ENCODE results near the gene RPE.
A peak's percentile ranks its signal among the peaks of the same experiment; 100 is the strongest.

RPE gene
- total RNA-seq = 34.3 to 52.2 (median 35.6) reads per million in 3 experiments

GRCh38 chr2:210002158-210003157, at the start of gene RPE:
Gene RPE, plus strand, starts transcription at chr2:210002638. Its CDS starts 24 bp downstream, at chr2:210002662.
- peak; percentile 94 for DNase-seq

DNA sequence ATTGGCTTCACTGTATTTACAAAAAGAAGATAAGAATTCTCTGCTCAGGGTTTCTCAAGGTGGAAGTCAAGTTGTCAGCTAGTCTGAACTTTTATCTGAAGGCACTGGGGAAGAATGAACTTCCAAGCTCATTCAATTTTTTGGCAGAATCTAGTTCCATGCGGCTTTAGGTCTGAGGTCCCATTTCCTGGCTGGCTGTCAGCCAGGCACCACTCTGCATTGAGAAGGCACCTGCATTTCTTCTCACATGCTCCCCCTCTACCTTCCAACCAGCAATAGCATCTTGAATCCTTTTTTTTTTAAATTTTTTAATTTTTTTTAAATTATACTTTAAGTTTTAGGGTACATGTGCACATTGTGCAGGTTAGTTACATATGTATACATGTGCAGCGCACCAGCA, 46.2 kb upstream of the RPE start:
- no peak for DNase-seq

DNA sequence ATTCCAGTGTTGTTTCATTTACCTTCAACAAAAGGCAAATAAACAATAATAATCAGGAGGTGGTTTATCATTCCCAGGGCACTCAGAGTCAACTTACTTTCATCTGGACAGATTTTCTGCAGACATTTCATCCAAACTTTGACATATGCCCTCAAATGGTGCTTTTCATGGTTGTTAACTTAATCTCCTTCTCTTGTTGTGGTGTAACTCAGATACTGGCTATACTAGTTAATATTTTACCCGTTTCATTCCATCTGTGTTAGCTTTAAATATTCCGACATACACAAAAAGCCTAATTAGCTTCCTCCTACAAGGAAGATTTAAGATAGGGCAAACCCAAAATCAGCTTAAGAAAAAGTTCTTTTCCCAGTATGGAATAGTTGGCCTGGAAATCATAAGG, 44.4 kb upstream of the RPE start:
- no peak for DNase-seq

DNA sequence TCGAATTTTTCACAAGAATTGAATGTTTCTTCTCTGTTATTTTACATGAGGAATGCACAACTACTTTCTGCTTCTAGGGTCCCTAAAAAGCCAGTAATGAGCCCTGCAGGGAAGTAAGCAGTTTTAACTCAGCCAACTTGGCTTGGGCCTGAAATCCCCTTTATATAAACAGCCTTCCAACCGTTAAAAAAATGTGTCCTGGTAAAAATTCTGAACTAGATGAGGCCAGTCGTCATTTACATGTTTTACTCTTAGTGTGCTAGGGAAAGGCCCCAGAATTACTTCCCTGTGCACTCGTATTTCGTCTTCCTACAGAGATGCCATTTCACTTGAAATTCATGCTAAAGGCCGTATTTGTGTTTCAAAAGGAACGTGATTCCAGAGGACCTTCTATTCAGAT, 42.4 kb upstream of the RPE start:
- no peak for DNase-seq

DNA sequence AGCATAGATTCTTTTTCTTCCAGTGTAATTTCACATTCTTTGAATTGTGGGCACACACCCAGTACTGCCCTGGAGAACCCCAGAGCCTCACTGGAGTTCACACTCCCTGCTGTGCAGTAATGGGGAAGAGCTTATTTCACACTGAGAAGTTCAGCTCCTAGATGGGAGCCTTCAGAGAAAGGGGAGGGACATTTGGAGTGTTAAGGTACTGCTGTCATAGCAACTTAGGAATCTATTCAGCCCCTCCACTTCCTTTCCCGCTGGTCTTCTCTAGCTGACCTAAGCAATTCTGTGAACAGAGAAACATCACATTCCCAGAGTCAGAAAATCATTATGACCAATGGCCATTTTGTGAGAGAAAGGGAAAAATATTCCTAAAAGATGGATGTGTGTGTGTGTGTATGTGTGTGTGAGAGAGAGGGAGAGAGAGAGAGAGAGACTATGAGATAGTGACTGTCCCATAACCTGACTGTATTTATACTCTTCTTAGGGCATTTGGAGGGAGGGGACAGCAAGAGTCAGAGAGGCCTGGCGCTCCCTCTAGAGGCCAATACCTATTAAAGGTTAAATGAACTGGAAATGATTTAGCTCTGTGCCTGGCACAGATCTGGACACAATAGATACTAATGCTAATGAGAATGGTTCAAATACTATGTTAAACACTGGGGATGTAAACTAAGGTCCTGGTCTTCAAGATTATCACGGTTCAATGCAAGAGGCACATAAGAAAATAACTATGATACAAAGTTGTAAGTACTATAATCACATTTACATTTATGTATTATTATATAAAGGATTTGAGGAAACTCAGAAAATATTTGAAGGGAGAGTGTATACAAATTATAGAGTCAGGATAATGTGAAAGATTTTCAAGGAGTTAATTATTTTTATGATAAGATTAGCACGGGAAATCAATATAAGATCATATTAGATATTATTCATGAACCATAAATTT, 41.5 kb upstream of the RPE start:
- peak; percentile 4 for DNase-seq

GRCh38 chr2:209965723-209966122, 36.7 kb upstream of the RPE start:
- no peak for DNase-seq

DNA sequence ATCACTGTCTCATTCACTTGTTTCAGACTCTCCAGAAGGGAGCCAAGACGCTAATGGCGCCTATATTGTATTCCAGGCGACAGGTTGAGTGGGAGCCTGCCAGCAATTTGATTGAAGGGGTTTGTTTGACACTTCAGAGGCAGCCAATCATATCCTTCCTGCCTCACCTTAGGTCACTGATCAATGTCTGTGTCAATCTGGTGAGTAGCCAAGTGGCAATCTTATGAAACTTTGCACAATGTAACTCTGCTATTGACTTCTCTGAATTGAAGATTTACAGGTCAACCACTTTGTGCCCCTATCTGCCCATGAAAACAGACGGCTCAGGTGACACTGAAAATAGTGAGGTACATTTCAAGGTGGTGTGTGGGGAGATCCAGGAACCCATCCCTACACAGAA, 32.7 kb upstream of the RPE start:
- no peak for DNase-seq

GRCh38 chr2:209970271-209970670, 32.2 kb upstream of the RPE start:
- no peak for DNase-seq

DNA sequence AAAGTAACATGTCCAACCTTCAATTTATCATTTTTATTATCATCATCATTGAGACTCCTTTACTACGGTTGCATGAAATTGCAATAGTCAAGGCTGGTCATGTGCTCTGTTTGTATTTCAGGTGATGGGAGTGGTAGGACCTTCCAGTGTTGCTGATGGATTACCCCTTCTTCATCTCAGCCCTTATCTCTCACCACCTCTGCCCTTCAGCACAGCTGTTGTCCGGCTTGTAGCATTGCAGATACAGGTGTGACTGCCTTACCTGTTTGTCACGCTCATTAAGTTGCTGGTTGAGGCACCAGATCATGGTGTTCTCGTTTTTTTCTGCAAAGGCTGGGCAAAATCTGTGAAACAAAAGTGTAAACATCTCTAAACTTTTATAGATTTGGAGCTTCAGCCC, 31.7 kb upstream of the RPE start:
- no peak for DNase-seq

DNA sequence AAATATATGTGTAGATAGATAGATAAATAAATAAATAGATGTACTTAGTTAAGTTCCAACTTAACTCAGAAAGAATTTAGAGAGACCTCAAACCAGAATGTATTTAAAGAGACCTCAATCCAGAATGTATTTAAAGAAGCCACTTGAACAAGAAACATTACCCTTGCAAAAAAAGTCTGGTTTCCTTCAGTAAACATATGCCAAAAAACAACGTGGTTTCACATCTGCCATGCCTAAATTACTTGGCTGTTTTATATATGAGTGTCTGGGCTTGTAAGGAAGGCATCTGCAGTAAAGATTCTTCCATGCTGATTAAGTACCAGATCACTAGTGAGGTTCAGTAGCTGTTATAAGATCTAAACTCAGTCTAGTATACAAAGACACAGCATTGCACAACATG, 29.1 kb upstream of the RPE start:
- DNase-seq = no peak

- no peak for DNase-seq
Measured at GRCh38 chr2:209974576-209974975, 27.9 kb upstream of the RPE start.

- DNase-seq = no peak
Measured at GRCh38 chr2:209976698-209977385, 25.6 kb upstream of the RPE start.

DNA sequence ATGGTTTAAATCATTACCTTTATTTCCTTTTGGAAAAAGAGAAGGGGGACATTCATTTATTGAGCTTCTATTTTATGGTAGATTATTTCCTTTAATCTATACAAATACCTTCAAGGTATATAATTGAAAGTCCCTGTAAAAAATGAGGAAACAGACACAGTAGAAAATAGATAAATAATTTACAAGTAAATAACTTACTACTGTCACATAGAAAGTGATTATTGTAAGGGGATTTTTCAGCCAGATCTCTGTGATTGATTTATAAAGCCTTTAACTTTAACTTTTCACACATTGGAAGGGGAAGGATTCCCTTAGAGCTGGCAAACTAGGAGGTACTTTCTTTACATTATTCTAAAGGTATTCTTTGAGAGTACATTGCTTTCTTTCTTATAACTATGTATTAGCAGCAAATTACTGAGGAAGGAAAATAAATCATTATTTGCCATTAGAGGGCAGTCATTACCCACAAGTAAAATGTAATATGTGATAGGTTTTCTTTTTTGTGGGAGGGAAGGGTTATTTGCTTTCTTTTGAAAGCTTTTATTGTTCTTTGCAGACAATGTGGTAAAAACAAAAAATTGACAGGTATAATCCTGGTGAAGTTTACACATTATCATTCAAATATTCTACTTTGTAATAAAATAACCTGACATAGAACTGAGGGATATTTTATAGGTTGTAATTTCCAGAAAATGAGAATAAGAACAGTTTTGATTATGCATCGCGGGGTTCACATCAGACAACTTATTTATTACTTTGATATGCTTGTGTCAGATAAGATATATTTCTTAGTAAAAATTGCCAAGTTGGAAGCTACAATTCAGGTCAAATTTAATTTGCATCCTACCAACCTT, 24.8 kb upstream of the RPE start:
- DNase-seq = peak; percentile 37

GRCh38 chr2:209984291-209984690, 18.1 kb upstream of the RPE start:
- no peak for DNase-seq

GRCh38 chr2:209985874-209986273, 16.6 kb upstream of the RPE start:
- DNase-seq = no peak

GRCh38 chr2:209986415-209986814, 16.0 kb upstream of the RPE start:
- no peak for DNase-seq

- DNase-seq = no peak
Measured at GRCh38 chr2:209988010-209988409, 14.4 kb upstream of the RPE start.

- DNase-seq = no peak
Measured at GRCh38 chr2:209990838-209991237, 11.6 kb upstream of the RPE start.

- no peak for DNase-seq
Measured at GRCh38 chr2:209993968-209994367, 8.5 kb upstream of the RPE start.

- DNase-seq = no peak
Measured at GRCh38 chr2:209998596-209998995, 3.8 kb upstream of the RPE start.

DNA sequence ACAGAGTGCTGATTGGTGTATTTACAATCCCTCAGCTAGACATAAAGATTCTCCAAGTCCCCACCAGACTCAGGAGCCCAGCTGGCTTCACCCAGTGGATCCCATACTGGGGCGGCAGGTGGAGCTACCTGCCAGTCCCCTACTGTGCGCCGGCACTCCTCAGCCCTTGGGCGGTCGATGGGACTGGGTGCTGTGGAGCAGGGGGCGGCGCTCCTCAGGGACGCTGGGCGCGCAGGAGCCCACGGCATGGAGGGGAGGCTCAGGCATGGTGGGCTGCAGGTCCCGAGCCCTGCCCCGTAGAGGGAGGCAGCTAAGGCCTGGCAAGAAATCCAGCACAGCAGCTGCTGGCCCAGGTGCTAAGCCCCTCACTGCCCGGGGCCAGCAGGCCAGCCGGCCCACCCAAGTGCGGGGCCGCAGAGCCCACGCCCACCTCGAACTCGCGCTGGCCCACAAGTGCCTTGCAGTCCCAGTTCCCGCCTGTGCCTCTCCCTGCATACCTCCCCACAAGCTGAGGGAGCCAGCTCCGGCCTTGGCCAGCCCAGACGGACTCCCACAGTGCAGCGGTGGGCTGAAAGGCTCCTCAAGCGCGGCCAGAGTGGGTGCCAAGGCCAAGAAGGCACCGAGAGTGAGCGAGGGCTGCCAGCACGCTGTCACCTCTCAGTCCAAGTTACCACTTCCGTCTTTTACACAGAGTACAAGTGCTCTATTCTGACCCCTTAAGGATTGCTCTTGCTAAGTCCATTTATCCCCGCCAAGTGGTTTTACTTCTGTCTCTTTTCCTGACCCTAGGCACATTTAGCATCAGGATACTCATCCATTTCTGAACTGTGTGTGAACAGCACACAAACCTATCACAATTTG, 1.7 kb upstream of the RPE start:
- no peak for DNase-seq

All from central memory CD4-positive, alpha-beta T cell (primary cell).